Measurements from ENCODE around the gene C4orf51.

C4orf51 gene

GRCh38 chr4:145755802-145756201, 75.9 kb downstream of the C4orf51 start:
- TF ChIP-seq CTCF (conservative IDR thresholded peaks at IDR 0.05) = no peak
- H3K27ac ChIP-seq = no peak overlapping the region

GRCh38 chr4:145756244-145756643, 76.3 kb downstream of the C4orf51 start:
- H3K27ac ChIP-seq = no peak overlapping the region
- TF ChIP-seq CTCF (conservative IDR thresholded peaks at IDR 0.05) = no peak

- TF ChIP-seq CTCF (conservative IDR thresholded peaks at IDR 0.05) = no peak
- H3K27ac ChIP-seq = no peak overlapping the region
These were observed 77.2 kb downstream of the C4orf51 start for GRCh38 chr4:145757188-145757587.

- TF ChIP-seq CTCF (conservative IDR thresholded peaks at IDR 0.05) = no peak
- no peak overlapping the region for H3K27ac ChIP-seq
These were observed 80.2 kb downstream of the C4orf51 start for GRCh38 chr4:145760176-145760575.

- H3K27ac ChIP-seq = peak overlapping the region; percentile 38
- TF ChIP-seq CTCF (conservative IDR thresholded peaks at IDR 0.05) = no peak
These were observed 81.3 kb downstream of the C4orf51 start for GRCh38 chr4:145760961-145761929.

GRCh38 chr4:145762719-145763118, 82.8 kb downstream of the C4orf51 start:
- H3K27ac ChIP-seq = peak overlapping the region; percentile 38
- no peak for TF ChIP-seq CTCF (conservative IDR thresholded peaks at IDR 0.05)

GRCh38 chr4:145763399-145763798, 83.5 kb downstream of the C4orf51 start:
- H3K27ac ChIP-seq = no peak overlapping the region
- no peak for TF ChIP-seq CTCF (conservative IDR thresholded peaks at IDR 0.05)

All from VCaP (cell line).